HCT116 (cell line): Measurements from ENCODE around the gene TJP1. TPM values are rescaled to one million over a fixed set of nuclear protein-coding genes. Genes with fewer than 3 reads are reported as not detected.

Experiments used
- ATAC-seq: fragments of 200-7000 bp; cut with Tn5 transposase; 2 replicates; pipeline ENCODE4 v1.9.1; 2020; ENCODE audit warnings: mild to moderate bottlenecking, moderate library complexity
- BruUV-seq: library from RNA; stranded (reverse); fragments of 400-500 nt; replicated peaks from 2 replicates; lab custom pipeline; 2021; lab: Mats Ljungman, UMichigan
- CTCF ChIA-PET: fragments of 300-600 bp; sonication (Branson Sonifier 250); formaldehyde crosslinking; loops from one replicate; lab custom pipeline; 2021; ENCODE audit warnings: antibody characterized with exemption; lab: Charles Lee
- POLR2A ChIA-PET: fragments of 300-600, 350-600 bp; sonication (Branson Sonifier 250); formaldehyde crosslinking; loops from one replicate; lab custom pipeline; 2021; ENCODE audit warnings: antibody characterized with exemption; lab: Charles Lee
- RAD21 ChIA-PET, 2 experiments: fragments of 300-600 bp; sonication (Branson Sonifier 250); formaldehyde crosslinking; loops; one replicate each; lab custom pipeline; 2023; ENCODE audit warnings: low total read pairs in 2 of 2; ENCODE audit not compliant: uncharacterized antibody in 2 of 2, unreplicated experiment in 2 of 2, low non-redundant PET in 1 of 2; lab: Charles Lee
- DNase-seq: peaks from one replicate; pipeline ENCODE4 v3.0.0-alpha.2; 2010; ENCODE audit warnings: low read depth, low spot score
- H2AFZ ChIP-seq: fragments of 200-600 bp; shearing (Covaris generic), sonication (generic); 2 replicates; pipeline ENCODE4 v1.6.1; 2017; ENCODE audit warnings: low read depth, mixed run types, mixed read lengths, antibody characterized with exemption, low read length; ENCODE audit not compliant: poor library complexity, severe bottlenecking
- H3K27ac ChIP-seq: 2 replicates; pipeline ENCODE4 v1.5.1; 2012; ENCODE audit warnings: low read depth, low read length
- H3K27me3 ChIP-seq: fragments of 200-600 bp; sonication (generic); 2 replicates; pipeline ENCODE4 v1.6.1; 2016; ENCODE audit warnings: mixed run types, low read length, mixed read lengths; ENCODE audit not compliant: insufficient read depth
- H3K36me3 ChIP-seq, 2 experiments: fragments of 200-500 bp in 1 of 2; fragments of 200-600 bp in 1 of 2; sonication (Bioruptor generic) in 1 of 2; sonication (generic) in 1 of 2; 2 replicates each; pipeline versions ENCODE4 v1.5.1 to v1.6.1; 2014 to 2016; ENCODE audit warnings: low read length in 2 of 2, inconsistent platforms in 1 of 2, mixed read lengths in 1 of 2, mixed run types in 1 of 2; ENCODE audit not compliant: insufficient read depth in 2 of 2, control insufficient read depth in 1 of 2
- H3K4me1 ChIP-seq, 2 experiments: fragments of 200-600 bp in 1 of 2; sonication (generic) in 1 of 2; 2 replicates each; pipeline versions ENCODE4 v1.5.1 to v1.6.1; 2012 to 2017; ENCODE audit warnings: low read length in 2 of 2, inconsistent platforms in 1 of 2, mild to moderate bottlenecking in 1 of 2, mixed read lengths in 1 of 2, mixed run types in 1 of 2, moderate library complexity in 1 of 2; ENCODE audit not compliant: insufficient read depth in 2 of 2, control insufficient read depth in 1 of 2
- H3K4me2 ChIP-seq: fragments of 200-600 bp; sonication (generic); 2 replicates; pipeline ENCODE4 v1.6.1; 2017; ENCODE audit warnings: mixed run types, low read length, mixed read lengths
- H3K4me3 ChIP-seq, 2 experiments: fragments of 200-600 bp in 1 of 2; sonication (generic) in 1 of 2; replicated peaks in 1 of 2; 2 replicates each; pipeline ENCODE4 v1.5.1; 2011 to 2016; ENCODE audit warnings: low read length in 2 of 2, control low read depth in 1 of 2, low read depth in 1 of 2, mild to moderate bottlenecking in 1 of 2, mixed read lengths in 1 of 2, mixed run types in 1 of 2
- H3K79me2 ChIP-seq: fragments of 200-600 bp; sonication (generic); 2 replicates; pipeline ENCODE4 v1.6.1; 2017; ENCODE audit warnings: mild to moderate bottlenecking, mixed run types, low read length, moderate library complexity, mixed read lengths; ENCODE audit not compliant: insufficient read depth
- H3K9ac ChIP-seq: fragments of 200-600 bp; sonication (generic); 2 replicates; pipeline ENCODE4 v1.6.1; 2016; ENCODE audit warnings: low read length, mixed read lengths
- H3K9me2 ChIP-seq: fragments of 200-600 bp; sonication (generic), shearing (Covaris generic); 2 replicates; pipeline ENCODE4 v1.6.1; 2017; ENCODE audit warnings: mixed run types, mild to moderate bottlenecking, moderate library complexity; ENCODE audit not compliant: insufficient read depth
- H3K9me3 ChIP-seq, 2 experiments: fragments of 200-500 bp in 1 of 2; fragments of 200-600 bp in 1 of 2; sonication (Bioruptor generic) in 1 of 2; sonication (generic) in 1 of 2; 2 replicates each; pipeline ENCODE4 v1.6.1; 2014 to 2017; ENCODE audit warnings: low read length in 2 of 2, mixed read lengths in 2 of 2, inconsistent platforms in 1 of 2, low read depth in 1 of 2, mild to moderate bottlenecking in 1 of 2, mixed run types in 1 of 2, moderate library complexity in 1 of 2; ENCODE audit not compliant: control insufficient read depth in 1 of 2, insufficient read depth in 1 of 2
- H4K20me1 ChIP-seq: fragments of 200-600 bp; sonication (generic), shearing (Covaris generic); 2 replicates; pipeline ENCODE4 v1.6.1; 2017; ENCODE audit warnings: mixed run types, mild to moderate bottlenecking, moderate library complexity; ENCODE audit not compliant: insufficient read depth
- CEBPB ChIP-seq: IDR thresholded peaks from 2 replicates; pipeline ENCODE4 v1.6.1; 2012; ENCODE audit warnings: low read depth
- EGR1 ChIP-seq: IDR thresholded peaks from 2 replicates; pipeline ENCODE4 v1.6.1; 2012; ENCODE audit warnings: low read depth
- ELF1 ChIP-seq: IDR thresholded peaks from 2 replicates; pipeline ENCODE4 v1.6.1; 2012; ENCODE audit warnings: low read depth, borderline replicate concordance
- EZH2 ChIP-seq: fragments of 200-600 bp; sonication (generic); IDR thresholded peaks from 2 replicates; pipeline ENCODE4 v1.6.1; 2017; ENCODE audit warnings: antibody characterized with exemption, mixed run types
- EZH2phosphoT487 ChIP-seq: fragments of 200-600 bp; IDR thresholded peaks from 2 replicates; pipeline ENCODE4 v1.6.1; 2018; ENCODE audit warnings: antibody characterized with exemption, borderline replicate concordance
- FOSL1 ChIP-seq: IDR thresholded peaks from 2 replicates; pipeline ENCODE4 v1.6.1; 2012; ENCODE audit warnings: low read depth
- POLR2A ChIP-seq: IDR thresholded peaks from 2 replicates; pipeline ENCODE4 v1.7.0; 2011; ENCODE audit warnings: borderline replicate concordance; ENCODE audit not compliant: insufficient read depth, insufficient read length; ENCODE audit errors: extremely low read depth
- RAD21 ChIP-seq: IDR thresholded peaks from 2 replicates; pipeline ENCODE4 v1.6.1; 2012; ENCODE audit warnings: low read depth, mild to moderate bottlenecking
- SRF ChIP-seq: IDR thresholded peaks from 2 replicates; pipeline ENCODE4 v1.6.1; 2012; ENCODE audit warnings: low read depth
- TCF7L2 ChIP-seq: IDR thresholded peaks from 2 replicates; pipeline ENCODE4 v1.7.0; 2011; ENCODE audit warnings: borderline replicate concordance, inconsistent platforms; ENCODE audit not compliant: insufficient read depth, insufficient read length; ENCODE audit errors: extremely low read depth
- YY1 ChIP-seq: IDR thresholded peaks from 2 replicates; pipeline ENCODE4 v1.6.1; 2011; ENCODE audit warnings: low read length, low read depth, moderate library complexity, mild to moderate bottlenecking; ENCODE audit not compliant: insufficient replicate concordance; ENCODE audit errors: extremely low read depth
- ZFX ChIP-seq: fragments of 450-650 bp; IDR thresholded peaks from 2 replicates; pipeline ENCODE4 v1.6.1; 2017
- intact Hi-C: fragments of 100-400 bp; cut with micrococcal nuclease; formaldehyde crosslinking; loops from 2 replicates; pipeline ENCODE4 v1.10.0; 2022
- total RNA-seq: library from RNA; stranded (reverse); gene quantifications from one replicate; pipeline ENCODE4 v1.2.1, GENCODE V29; 2021; ENCODE audit not compliant: unreplicated experiment
- TF ChIP-seq, protein P1 (sequence below): IDR thresholded peaks from 2 replicates; pipeline ENCODE4 v1.6.1; 2011; ENCODE audit warnings: mild to moderate bottlenecking, low read length, moderate library complexity; ENCODE audit not compliant: insufficient replicate concordance; ENCODE audit errors: extremely low read depth

Gene TJP1
- total RNA-seq, 1 experiment from 2014 or later = 83.6 TPM

DNA sequence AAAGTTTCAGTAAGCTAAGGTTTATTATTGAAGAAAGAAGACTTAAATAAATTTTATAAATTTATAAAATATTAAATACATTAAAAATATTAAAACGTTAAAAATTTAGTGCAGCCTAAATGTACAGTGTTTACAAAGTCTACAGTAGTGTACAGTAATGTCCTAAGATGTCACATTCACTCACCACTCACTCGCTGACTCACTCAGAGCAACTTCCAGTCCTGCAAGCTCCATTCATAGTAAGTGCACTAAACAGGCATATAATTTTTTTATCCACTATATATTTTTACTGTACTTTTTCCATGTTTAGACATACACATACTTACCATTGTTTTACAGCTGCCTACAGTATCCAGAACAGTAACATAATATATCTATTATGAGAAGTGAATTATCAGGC is 51.5 kb downstream of the TJP1 start:
- no peak overlapping the region for H3K27ac ChIP-seq
- BruUV-seq = no TSS peak
- intact Hi-C loops = no loop called here
- ChIA-PET RAD21 (no interaction called here), CTCF (no interaction called here), POLR2A (no interaction called here)
- H3K9me3 ChIP-seq = no peaks in the 10 kb centered on the region
- no peak for ATAC-seq
- no peak overlapping the region for H2AFZ ChIP-seq
- H3K9ac ChIP-seq = no peak overlapping the region
- H3K9me2 ChIP-seq = no peaks in the 10 kb centered on the region
- TF ChIP-seq EZH2phosphoT487 = no peak
- TF ChIP-seq YY1 = no peak
- TF ChIP-seq TCF7L2 = no peak
- TF ChIP-seq FOSL1 = no peak
- TF ChIP-seq POLR2A = no peak
- no peaks in the 10 kb centered on the region for H3K27me3 ChIP-seq
- peaks cover 8 to 13% of the 10 kb centered on the region in 2 experiments; a peak in 2 of 4 replicates for H3K36me3 ChIP-seq
- H4K20me1 ChIP-seq = no peaks in the 10 kb centered on the region
- H3K4me2 ChIP-seq = no peak overlapping the region
- no peak overlapping the region for H3K4me3 ChIP-seq
- H3K4me1 ChIP-seq = peaks cover 3 to 19% of the 10 kb centered on the region in 2 experiments; a peak in 3 of 4 replicates
- peaks cover 49% of the 10 kb centered on the region for H3K79me2 ChIP-seq
- no peak for DNase-seq

DNA sequence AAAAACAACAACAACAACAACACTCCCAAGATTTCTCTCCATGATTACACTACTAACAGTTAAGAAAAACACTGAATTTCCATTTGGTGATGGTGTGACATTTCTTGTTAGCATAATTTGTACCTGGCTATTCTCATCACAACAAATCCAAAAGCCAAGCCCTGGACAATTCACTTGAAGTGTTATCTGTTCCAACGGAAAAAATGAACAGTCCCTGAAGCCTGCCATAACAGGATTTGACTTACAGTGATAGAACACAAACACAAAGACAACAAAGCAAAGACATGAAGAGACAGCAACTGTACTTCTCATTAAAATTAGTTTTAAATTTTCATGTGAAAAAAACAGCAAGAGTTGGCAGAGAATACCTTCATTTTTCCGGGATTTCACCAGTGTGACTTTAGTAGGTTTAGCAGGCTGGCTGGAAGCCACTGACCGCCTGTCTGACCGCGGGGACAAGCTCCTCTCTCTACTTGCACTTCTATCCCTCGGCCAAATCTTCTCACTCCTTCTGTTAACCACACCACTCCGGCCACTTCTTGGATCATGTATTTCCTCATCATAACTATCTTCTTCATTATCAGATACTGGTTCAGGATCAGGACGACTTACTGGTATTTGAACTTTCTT is 56.3 kb downstream of the TJP1 start:
- CTCF ChIA-PET = no interaction called here
- peaks cover 13 to 19% of the 10 kb centered on the region in 2 experiments; a peak in 3 of 4 replicates for H3K36me3 ChIP-seq

More for the DNA sequence above, 56.3 kb downstream of the TJP1 start:
- H3K9ac ChIP-seq = no peak overlapping the region
- H2AFZ ChIP-seq = no peak overlapping the region
- H4K20me1 ChIP-seq = no peaks in the 10 kb centered on the region
- no TSS peak for BruUV-seq
- TF ChIP-seq CEBPB = no peak
- no peak for TF ChIP-seq YY1
- TF ChIP-seq ELF1 = no peak
- TF ChIP-seq EZH2 = no peak
- no peak for TF ChIP-seq FOSL1
- no peak for TF ChIP-seq ZFX
- no peak for TF ChIP-seq POLR2A
- no peak for TF ChIP-seq EGR1
- TF ChIP-seq RAD21 = no peak
- TF ChIP-seq, protein P1, sequence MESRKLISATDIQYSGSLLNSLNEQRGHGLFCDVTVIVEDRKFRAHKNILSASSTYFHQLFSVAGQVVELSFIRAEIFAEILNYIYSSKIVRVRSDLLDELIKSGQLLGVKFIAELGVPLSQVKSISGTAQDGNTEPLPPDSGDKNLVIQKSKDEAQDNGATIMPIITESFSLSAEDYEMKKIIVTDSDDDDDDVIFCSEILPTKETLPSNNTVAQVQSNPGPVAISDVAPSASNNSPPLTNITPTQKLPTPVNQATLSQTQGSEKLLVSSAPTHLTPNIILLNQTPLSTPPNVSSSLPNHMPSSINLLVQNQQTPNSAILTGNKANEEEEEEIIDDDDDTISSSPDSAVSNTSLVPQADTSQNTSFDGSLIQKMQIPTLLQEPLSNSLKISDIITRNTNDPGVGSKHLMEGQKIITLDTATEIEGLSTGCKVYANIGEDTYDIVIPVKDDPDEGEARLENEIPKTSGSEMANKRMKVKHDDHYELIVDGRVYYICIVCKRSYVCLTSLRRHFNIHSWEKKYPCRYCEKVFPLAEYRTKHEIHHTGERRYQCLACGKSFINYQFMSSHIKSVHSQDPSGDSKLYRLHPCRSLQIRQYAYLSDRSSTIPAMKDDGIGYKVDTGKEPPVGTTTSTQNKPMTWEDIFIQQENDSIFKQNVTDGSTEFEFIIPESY = no peak
- TF ChIP-seq TCF7L2 = no peak
- TF ChIP-seq SRF = no peak
- POLR2A ChIA-PET = no interaction called here
- H3K79me2 ChIP-seq = peaks cover 52% of the 10 kb centered on the region
- no peaks in the 10 kb centered on the region for H3K27me3 ChIP-seq
- ATAC-seq (no peak), DNase-seq (no peak)
- H3K27ac ChIP-seq = no peak overlapping the region
- H3K9me2 ChIP-seq = no peaks in the 10 kb centered on the region
- RAD21 ChIA-PET = no interaction called here
- H3K9me3 ChIP-seq = no peaks in the 10 kb centered on the region
- H3K4me2 ChIP-seq = no peak overlapping the region
- intact Hi-C loops = no loop called here
- H3K4me3 ChIP-seq = no peak overlapping the region
- H3K4me1 ChIP-seq = no peaks in the 10 kb centered on the region
